NB4 (cell line): ENCODE results near the gene ELAVL3.
A peak's percentile ranks its signal among the peaks of the same experiment; 100 is the strongest.

Experiments used
- MYC ChIP-seq: IDR thresholded peaks from 2 replicates; pipeline ENCODE4 v1.6.1; 2011; ENCODE audit warnings: low read depth, low read length
- POLR2A ChIP-seq: IDR thresholded peaks from 2 replicates; pipeline ENCODE4 v1.6.1; 2011; ENCODE audit warnings: mild to moderate bottlenecking; ENCODE audit not compliant: insufficient read length; ENCODE audit errors: extremely low read depth
- TF ChIP-seq, protein P1 (sequence below): IDR thresholded peaks from one replicate; pipeline ENCODE4 v1.5.1; 2012; ENCODE audit warnings: low read depth, low read length

DNA sequence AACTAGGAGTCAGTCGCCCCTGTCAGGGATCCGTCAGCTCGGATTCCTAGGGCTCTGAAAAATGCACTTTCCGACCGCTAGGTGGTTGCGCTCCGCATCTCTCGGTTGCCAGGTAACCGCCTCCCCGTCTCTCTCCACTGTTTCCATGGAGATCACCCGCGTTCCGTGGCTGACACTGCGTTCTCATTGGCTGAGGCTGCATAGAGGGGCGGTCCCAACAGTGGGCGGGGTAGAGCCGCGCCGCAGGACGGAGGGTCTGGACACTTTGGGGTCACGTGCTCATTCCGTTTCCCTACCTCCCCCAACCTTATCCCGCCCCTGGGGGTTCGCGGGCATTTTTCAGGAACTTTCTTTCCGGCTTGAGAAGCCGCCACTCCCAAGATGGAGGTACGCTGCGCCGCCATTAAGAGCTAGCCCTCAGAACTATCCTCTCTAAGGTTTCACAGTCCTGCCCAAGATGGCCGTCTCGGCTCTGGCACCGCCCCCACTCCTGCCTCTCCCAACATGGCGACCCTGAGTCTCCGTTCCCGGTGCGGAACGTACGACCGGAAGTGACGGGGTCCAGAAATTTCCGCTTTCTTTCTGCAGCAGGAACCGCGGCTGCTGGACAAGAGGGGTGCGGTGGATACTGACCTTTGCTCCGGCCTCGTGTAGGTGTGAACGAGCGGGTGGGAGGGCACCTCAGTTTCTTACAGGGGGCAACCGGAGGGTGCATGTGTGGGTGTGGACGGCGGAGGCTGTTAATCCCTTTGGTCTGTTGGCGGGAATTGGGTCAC, 45.6 kb downstream of the ELAVL3 start, which contains the start of the genes ODAD3 and PRKCSH:
- peak; percentile 77 for TF ChIP-seq MYC
- TF ChIP-seq, protein P1, sequence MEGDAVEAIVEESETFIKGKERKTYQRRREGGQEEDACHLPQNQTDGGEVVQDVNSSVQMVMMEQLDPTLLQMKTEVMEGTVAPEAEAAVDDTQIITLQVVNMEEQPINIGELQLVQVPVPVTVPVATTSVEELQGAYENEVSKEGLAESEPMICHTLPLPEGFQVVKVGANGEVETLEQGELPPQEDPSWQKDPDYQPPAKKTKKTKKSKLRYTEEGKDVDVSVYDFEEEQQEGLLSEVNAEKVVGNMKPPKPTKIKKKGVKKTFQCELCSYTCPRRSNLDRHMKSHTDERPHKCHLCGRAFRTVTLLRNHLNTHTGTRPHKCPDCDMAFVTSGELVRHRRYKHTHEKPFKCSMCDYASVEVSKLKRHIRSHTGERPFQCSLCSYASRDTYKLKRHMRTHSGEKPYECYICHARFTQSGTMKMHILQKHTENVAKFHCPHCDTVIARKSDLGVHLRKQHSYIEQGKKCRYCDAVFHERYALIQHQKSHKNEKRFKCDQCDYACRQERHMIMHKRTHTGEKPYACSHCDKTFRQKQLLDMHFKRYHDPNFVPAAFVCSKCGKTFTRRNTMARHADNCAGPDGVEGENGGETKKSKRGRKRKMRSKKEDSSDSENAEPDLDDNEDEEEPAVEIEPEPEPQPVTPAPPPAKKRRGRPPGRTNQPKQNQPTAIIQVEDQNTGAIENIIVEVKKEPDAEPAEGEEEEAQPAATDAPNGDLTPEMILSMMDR, result peak; percentile 74
- peak; percentile 64 for TF ChIP-seq POLR2A
